H1 (cell line): ENCODE results near the gene ANLN.

Source experiments
- CEBPB ChIP-seq: IDR thresholded peaks from 2 replicates; pipeline ENCODE4 v1.6.1; 2012; ENCODE audit warnings: low read depth, low read length
- CTCF ChIP-seq, 3 experiments: IDR thresholded peaks; 1 replicate in 2 of 3; 2 replicates in 1 of 3; pipeline versions ENCODE4 v1.5.1 to v1.6.1; 2011; ENCODE audit warnings: low read length in 3 of 3, mild to moderate bottlenecking in 3 of 3, inconsistent platforms in 2 of 3, low read depth in 1 of 3, moderate library complexity in 1 of 3; ENCODE audit not compliant: insufficient read depth in 1 of 3; ENCODE audit errors: control extremely low read depth in 1 of 3
- EP300 ChIP-seq, 2 experiments: IDR thresholded peaks; 1 replicate in 1 of 2; 2 replicates in 1 of 2; pipeline ENCODE4 v1.6.1; 2011 to 2012; ENCODE audit warnings: low read depth in 2 of 2, low read length in 2 of 2, mild to moderate bottlenecking in 2 of 2, borderline replicate concordance in 1 of 2, inconsistent platforms in 1 of 2, moderate library complexity in 1 of 2
- EZH2 ChIP-seq: fragments of 200-600 bp; sonication (generic); IDR thresholded peaks from 2 replicates; pipeline ENCODE4 v1.7.1; 2012; ENCODE audit warnings: low read depth, mild to moderate bottlenecking, moderate library complexity, low read length, inconsistent platforms; ENCODE audit not compliant: severe bottlenecking
- POLR2A ChIP-seq, 2 experiments: IDR thresholded peaks; 1 replicate in 1 of 2; 2 replicates in 1 of 2; pipeline ENCODE4 v1.6.1; 2011; ENCODE audit warnings: low read depth in 2 of 2, low read length in 2 of 2, mild to moderate bottlenecking in 2 of 2; ENCODE audit errors: control extremely low read depth in 1 of 2
- POLR2AphosphoS5 ChIP-seq: IDR thresholded peaks from 2 replicates; pipeline ENCODE4 v1.6.1; 2011; ENCODE audit warnings: low read depth, low read length
- POU5F1 ChIP-seq: IDR thresholded peaks from 2 replicates; pipeline ENCODE4 v1.6.1; 2011; ENCODE audit warnings: low read depth, mild to moderate bottlenecking, low read length, moderate library complexity
- RAD21 ChIP-seq, 2 experiments: IDR thresholded peaks in 1 of 2; conservative IDR thresholded peaks in 1 of 2; 2 replicates each; pipeline ENCODE4 v1.6.1; 2011; ENCODE audit warnings: low read depth in 2 of 2, low read length in 2 of 2, improper control_type of control experiment in 1 of 2, inconsistent platforms in 1 of 2, mild to moderate bottlenecking in 1 of 2, moderate library complexity in 1 of 2
- SP1 ChIP-seq: IDR thresholded peaks from 2 replicates; pipeline ENCODE4 v1.6.1; 2011; ENCODE audit warnings: low read depth, low read length

- TF ChIP-seq CEBPB, result no peak
- no peak for TF ChIP-seq EP300 (IDR thresholded peaks at IDR 0.05; ENCODE audit: borderline replicate concordance in 1 of 2, low read depth in 2 of 2, low read length in 2 of 2)
- no peak for TF ChIP-seq POLR2A (IDR thresholded peaks at IDR 0.05; ENCODE audit: control extremely low read depth in 1 of 2, low read depth in 2 of 2, low read length in 2 of 2)
- no peak for TF ChIP-seq CTCF (IDR thresholded peaks at IDR 0.05; ENCODE audit: control extremely low read depth in 1 of 3, insufficient read depth in 1 of 3, low read depth in 1 of 3, low read length in 3 of 3)
- TF ChIP-seq SP1, result no peak
- no peak for TF ChIP-seq POLR2AphosphoS5
- TF ChIP-seq POU5F1, result no peak
- TF ChIP-seq RAD21 (IDR thresholded peaks at IDR 0.05 in 1 of 2, conservative IDR thresholded peaks at IDR 0.05 in 1 of 2; ENCODE audit: low read depth in 2 of 2, low read length in 2 of 2), result no peak
- TF ChIP-seq EZH2, result no peak
These were observed 34.2 kb upstream of the ANLN start for GRCh38 chr7:36355490-36355889.
